Body of pancreas (tissue), 4 donors: ENCODE results near the gene BAHCC1.

ENCODE experiments used
- POLR2A ChIP-seq, 3 donors: fragments of 450-650 bp; IDR thresholded peaks; one replicate each; pipeline ENCODE4 v1.6.1; 2016; ENCODE audit warnings: antibody characterized with exemption in 3 of 3, mild to moderate bottlenecking in 2 of 3
- TF ChIP-seq, protein P1 (sequence below), 7 experiments: fragments of 450-650 bp in 4 of 7; fragments of 200-600 bp in 3 of 7; sonication (generic) in 3 of 7; IDR thresholded peaks; one replicate each; pipeline ENCODE4 v1.5.1; 2016 to 2019; ENCODE audit warnings: antibody characterized with exemption in 7 of 7

DNA sequence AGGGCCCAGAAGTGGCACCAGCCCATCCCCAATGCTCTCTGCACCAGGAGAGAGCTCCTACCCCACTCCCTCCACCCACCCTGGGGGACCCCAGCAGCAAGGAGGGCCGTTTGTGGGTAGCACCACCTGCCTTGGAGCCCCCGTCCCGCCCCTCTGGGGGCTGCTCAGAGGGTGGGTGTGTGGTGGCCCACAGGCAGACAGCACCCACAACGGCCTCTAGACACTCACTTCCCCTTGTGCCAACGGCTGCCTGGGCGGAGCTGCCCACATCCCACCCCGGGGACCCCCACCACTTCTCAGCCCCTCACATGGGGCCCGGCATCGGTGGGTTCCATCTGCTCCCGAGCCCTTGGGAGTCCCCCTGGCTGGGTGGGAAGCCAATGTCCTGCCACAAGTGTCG is 33.3 kb downstream of the BAHCC1 start:
- TF ChIP-seq POLR2A (IDR thresholded peaks at IDR 0.05) = no peak
- TF ChIP-seq, protein P1, sequence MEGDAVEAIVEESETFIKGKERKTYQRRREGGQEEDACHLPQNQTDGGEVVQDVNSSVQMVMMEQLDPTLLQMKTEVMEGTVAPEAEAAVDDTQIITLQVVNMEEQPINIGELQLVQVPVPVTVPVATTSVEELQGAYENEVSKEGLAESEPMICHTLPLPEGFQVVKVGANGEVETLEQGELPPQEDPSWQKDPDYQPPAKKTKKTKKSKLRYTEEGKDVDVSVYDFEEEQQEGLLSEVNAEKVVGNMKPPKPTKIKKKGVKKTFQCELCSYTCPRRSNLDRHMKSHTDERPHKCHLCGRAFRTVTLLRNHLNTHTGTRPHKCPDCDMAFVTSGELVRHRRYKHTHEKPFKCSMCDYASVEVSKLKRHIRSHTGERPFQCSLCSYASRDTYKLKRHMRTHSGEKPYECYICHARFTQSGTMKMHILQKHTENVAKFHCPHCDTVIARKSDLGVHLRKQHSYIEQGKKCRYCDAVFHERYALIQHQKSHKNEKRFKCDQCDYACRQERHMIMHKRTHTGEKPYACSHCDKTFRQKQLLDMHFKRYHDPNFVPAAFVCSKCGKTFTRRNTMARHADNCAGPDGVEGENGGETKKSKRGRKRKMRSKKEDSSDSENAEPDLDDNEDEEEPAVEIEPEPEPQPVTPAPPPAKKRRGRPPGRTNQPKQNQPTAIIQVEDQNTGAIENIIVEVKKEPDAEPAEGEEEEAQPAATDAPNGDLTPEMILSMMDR (IDR thresholded peaks at IDR 0.05) = no peak
